H1 (cell line): ENCODE measurements around the gene MTARC1. TPM values are rescaled to one million over a fixed set of nuclear protein-coding genes. Genes with fewer than 3 reads are reported as not detected.

Source experiments
- CTCF ChIA-PET: fragments of 300-600 bp; sonication (Branson Sonifier 250); formaldehyde crosslinking; loops from one replicate; lab custom pipeline; 2021; ENCODE audit not compliant: partially characterized antibody; lab: Charles Lee
- POLR2A ChIA-PET: fragments of 300-600 bp; sonication (Branson Sonifier 250); formaldehyde crosslinking; loops from one replicate; lab custom pipeline; 2021; ENCODE audit warnings: inconsistent platforms; ENCODE audit not compliant: partially characterized antibody; lab: Charles Lee
- DNase-seq, 2 experiments: peaks; one replicate each; pipeline versions ENCODE4 v3.0.0 to v3.0.0-alpha.2; 2010 to 2022; ENCODE audit warnings: low spot score in 2 of 2, low read depth in 1 of 2, mixed read lengths in 1 of 2
- FAIRE-seq: peaks from 2 replicates; lab custom pipeline; 2011; peaks lifted over from hg19 to GRCh38; lab: Jason Lieb, UNC
- H2AFZ ChIP-seq: 2 replicates; pipeline ENCODE4 v1.8.1; 2012; ENCODE audit warnings: low read length, inconsistent platforms
- H2AK5ac ChIP-seq: 2 replicates; pipeline ENCODE4 v1.6.1; 2013; ENCODE audit warnings: low read depth, low read length
- H2BK120ac ChIP-seq: replicated peaks from 2 replicates; pipeline ENCODE3; 2013; ENCODE audit warnings: low read depth, low read length, inconsistent platforms
- H2BK12ac ChIP-seq: 2 replicates; pipeline ENCODE4 v1.6.1; 2013; ENCODE audit warnings: low read depth, low read length
- H2BK15ac ChIP-seq: 2 replicates; pipeline ENCODE4 v1.6.1; 2013; ENCODE audit warnings: low read length
- H2BK20ac ChIP-seq: 2 replicates; pipeline ENCODE4 v1.6.1; 2013; ENCODE audit warnings: low read length
- H2BK5ac ChIP-seq: 2 replicates; pipeline ENCODE4 v1.6.1; 2013; ENCODE audit warnings: low read depth, low read length
- H3K14ac ChIP-seq: 2 replicates; pipeline ENCODE4 v1.6.1; 2013; ENCODE audit warnings: inconsistent platforms; ENCODE audit not compliant: insufficient read length
- H3K18ac ChIP-seq: 2 replicates; pipeline ENCODE4 v1.6.1; 2013; ENCODE audit warnings: low read length; ENCODE audit errors: extremely low read depth
- H3K23ac ChIP-seq: 2 replicates; pipeline ENCODE4 v1.6.1; 2013; ENCODE audit warnings: inconsistent platforms; ENCODE audit not compliant: insufficient read length
- H3K23me2 ChIP-seq: 2 replicates; pipeline ENCODE4 v1.6.1; 2013; ENCODE audit warnings: low read depth, low read length
- H3K27ac ChIP-seq: 2 replicates; pipeline ENCODE4 v1.6.1; 2011; ENCODE audit warnings: low read depth, low read length, inconsistent platforms
- H3K27me3 ChIP-seq, 4 experiments: replicated peaks in 1 of 4; 1 replicate in 1 of 4; 2 replicates in 3 of 4; pipeline versions ENCODE4 v1.6.1 to v1.8.1; 2011 to 2013; ENCODE audit warnings: low read length in 3 of 4, mild to moderate bottlenecking in 3 of 4, inconsistent platforms in 2 of 4, mixed read lengths in 2 of 4, moderate library complexity in 1 of 4; ENCODE audit not compliant: control insufficient read depth in 3 of 4, insufficient read depth in 3 of 4; ENCODE audit errors: extremely low read depth in 1 of 4
- H3K36me3 ChIP-seq, 4 experiments: 2 replicates each; pipeline versions ENCODE4 v1.6.1 to v1.8.1; 2011 to 2013; ENCODE audit warnings: mild to moderate bottlenecking in 4 of 4, low read length in 3 of 4, moderate library complexity in 2 of 4, control low read depth in 1 of 4, inconsistent platforms in 1 of 4; ENCODE audit not compliant: insufficient read depth in 4 of 4, control insufficient read depth in 2 of 4
- H3K4ac ChIP-seq: replicated peaks from 2 replicates; pipeline ENCODE3; 2013; ENCODE audit warnings: low read length, low read depth, mixed read lengths, inconsistent platforms; ENCODE audit not compliant: insufficient read length
- H3K4me1 ChIP-seq, 4 experiments: replicated peaks in 1 of 4; 1 replicate in 1 of 4; 2 replicates in 3 of 4; pipeline versions ENCODE4 v1.6.1 to v1.8.1; 2011 to 2013; ENCODE audit warnings: low read length in 3 of 4, inconsistent platforms in 2 of 4, mixed read lengths in 1 of 4; ENCODE audit not compliant: insufficient read depth in 4 of 4, control insufficient read depth in 3 of 4
- H3K4me2 ChIP-seq, 2 experiments: 2 replicates each; pipeline versions ENCODE4 v1.6.1 to v1.8.1; 2011 to 2013; ENCODE audit warnings: low read depth in 2 of 2, low read length in 2 of 2, control low read depth in 1 of 2, inconsistent platforms in 1 of 2, mild to moderate bottlenecking in 1 of 2; ENCODE audit not compliant: insufficient read depth in 1 of 2
- H3K4me3 ChIP-seq, 4 experiments: fragments of 200-600, 300-600 bp in 1 of 4; sonication (generic), shearing (Covaris generic), sonication (Bioruptor Twin) in 1 of 4; 2 replicates each; pipeline versions ENCODE4 v1.5.1 to v1.8.1; 2011 to 2016; ENCODE audit warnings: low read length in 4 of 4, low read depth in 3 of 4, control low read depth in 2 of 4, inconsistent platforms in 2 of 4, mild to moderate bottlenecking in 2 of 4, mixed read lengths in 1 of 4, moderate library complexity in 1 of 4; ENCODE audit not compliant: insufficient read depth in 2 of 4; ENCODE audit errors: extremely low read depth in 1 of 4
- H3K56ac ChIP-seq: replicated peaks from 2 replicates; pipeline ENCODE3; 2013; ENCODE audit warnings: low read depth, mild to moderate bottlenecking, mixed read lengths, low read length, inconsistent platforms; ENCODE audit not compliant: insufficient read length
- H3K79me1 ChIP-seq: 2 replicates; pipeline ENCODE4 v1.6.1; 2013; ENCODE audit warnings: low read depth, low read length, control low read depth
- H3K79me2 ChIP-seq, 2 experiments: 2 replicates each; pipeline versions ENCODE4 v1.6.1 to v1.8.1; 2012 to 2013; ENCODE audit warnings: low read length in 2 of 2, mild to moderate bottlenecking in 2 of 2, inconsistent platforms in 1 of 2; ENCODE audit not compliant: insufficient read depth in 2 of 2, control insufficient read depth in 1 of 2
- H3K9ac ChIP-seq, 4 experiments: replicated peaks in 1 of 4; 1 replicate in 1 of 4; 2 replicates in 3 of 4; pipeline versions ENCODE4 v1.6.1 to v1.8.1; 2011 to 2013; ENCODE audit warnings: low read depth in 3 of 4, low read length in 3 of 4, control low read depth in 2 of 4, mild to moderate bottlenecking in 2 of 4, moderate library complexity in 2 of 4, inconsistent platforms in 1 of 4; ENCODE audit errors: extremely low read depth in 1 of 4
- H3K9me3 ChIP-seq, 2 experiments: 2 replicates each; pipeline versions ENCODE4 v1.6.1 to v1.8.1; 2012 to 2013; ENCODE audit warnings: mild to moderate bottlenecking in 2 of 2, moderate library complexity in 2 of 2, control low read depth in 1 of 2, inconsistent platforms in 1 of 2, low read depth in 1 of 2, low read length in 1 of 2, mixed read lengths in 1 of 2; ENCODE audit not compliant: insufficient read depth in 2 of 2
- H4K20me1 ChIP-seq, 2 experiments: replicated peaks in 1 of 2; 2 replicates each; pipeline versions ENCODE3 to v1.8.1; 2011 to 2013; ENCODE audit warnings: inconsistent platforms in 2 of 2, low read length in 2 of 2, mild to moderate bottlenecking in 1 of 2; ENCODE audit not compliant: insufficient read depth in 2 of 2, control insufficient read depth in 1 of 2
- H4K5ac ChIP-seq: 2 replicates; pipeline ENCODE4 v1.6.1; 2013; ENCODE audit warnings: low read length, low read depth, mixed read lengths, inconsistent platforms; ENCODE audit not compliant: insufficient read length
- H4K8ac ChIP-seq: 2 replicates; pipeline ENCODE4 v1.8.0; 2013; ENCODE audit warnings: mild to moderate bottlenecking, moderate library complexity, low read length, inconsistent platforms; ENCODE audit not compliant: insufficient read depth; ENCODE audit errors: extremely low read depth
- H4K91ac ChIP-seq: replicated peaks from 2 replicates; pipeline ENCODE3; 2013; ENCODE audit warnings: low read length, mixed read lengths, inconsistent platforms; ENCODE audit not compliant: insufficient read length
- CEBPB ChIP-seq: IDR thresholded peaks from 2 replicates; pipeline ENCODE4 v1.6.1; 2012; ENCODE audit warnings: low read depth, low read length
- E2F6 ChIP-seq: IDR thresholded peaks from 2 replicates; pipeline ENCODE4 v1.6.1; 2012; ENCODE audit warnings: inconsistent platforms
- FOSL1 ChIP-seq: IDR thresholded peaks from 2 replicates; pipeline ENCODE4 v1.6.1; 2011; ENCODE audit warnings: mild to moderate bottlenecking, low read depth, low read length, moderate library complexity; ENCODE audit not compliant: insufficient read depth
- HDAC6 ChIP-seq: IDR thresholded peaks from one replicate; pipeline ENCODE4 v1.7.1; 2012; ENCODE audit warnings: low read depth, mild to moderate bottlenecking, inconsistent platforms, low read length, moderate library complexity
- JUN ChIP-seq: IDR thresholded peaks from 2 replicates; pipeline ENCODE4 v1.6.1; 2011; ENCODE audit warnings: low read depth, mild to moderate bottlenecking, improper control_type of control experiment, low read length
- JUND ChIP-seq: IDR thresholded peaks from 2 replicates; pipeline ENCODE4 v1.6.1; 2011; ENCODE audit warnings: mild to moderate bottlenecking, improper control_type of control experiment, low read length
- MAFK ChIP-seq: IDR thresholded peaks from 2 replicates; pipeline ENCODE4 v1.6.1; 2012; ENCODE audit warnings: low read depth, mild to moderate bottlenecking, improper control_type of control experiment, low read length
- PHF8 ChIP-seq: fragments of 200-600 bp; sonication (generic); conservative IDR thresholded peaks from 2 replicates; pipeline ENCODE4 v1.7.1; 2012; ENCODE audit warnings: low read depth, mild to moderate bottlenecking, inconsistent platforms, low read length, moderate library complexity
- POLR2A ChIP-seq, 2 experiments: IDR thresholded peaks; 1 replicate in 1 of 2; 2 replicates in 1 of 2; pipeline ENCODE4 v1.6.1; 2011; ENCODE audit warnings: low read depth in 2 of 2, low read length in 2 of 2, mild to moderate bottlenecking in 2 of 2; ENCODE audit errors: control extremely low read depth in 1 of 2
- SIRT6 ChIP-seq: IDR thresholded peaks from one replicate; pipeline ENCODE4 v1.7.1; 2012; ENCODE audit warnings: low read length, inconsistent platforms
- SP2 ChIP-seq: IDR thresholded peaks from 2 replicates; pipeline ENCODE4 v1.6.1; 2012; ENCODE audit warnings: mild to moderate bottlenecking, low read length, inconsistent platforms
- TAF1 ChIP-seq: IDR thresholded peaks from 2 replicates; pipeline ENCODE4 v1.6.1; 2011; ENCODE audit warnings: mild to moderate bottlenecking, low read depth, low read length
- TAF7 ChIP-seq: optimal IDR thresholded peaks from 2 replicates; pipeline ENCODE3; 2011; ENCODE audit warnings: low read depth, mild to moderate bottlenecking, inconsistent platforms, low read length, moderate library complexity, borderline replicate concordance
- WGBS, 2 experiments: shearing (Covaris generic) in 1 of 2; methylation state at CpG; one replicate each; pipeline versions ENCODE4 v1.1.6 to v1.1.7; 2013 to 2015; ENCODE audit warnings: low lambda C conversion rate in 2 of 2, mixed read lengths in 2 of 2, inconsistent platforms in 1 of 2, low coverage in 1 of 2, missing lambda C conversion rate in 1 of 2; ENCODE audit not compliant: insufficient replicate concordance in 2 of 2, insufficient coverage in 1 of 2, insufficient read length in 1 of 2; ENCODE audit errors: extremely low coverage in 1 of 2, missing lambda C conversion rate in 1 of 2; 5-methylcytosine and 5-hydroxymethylcytosine counted together
- polyA plus RNA-seq, 7 experiments: library from polyadenylated mRNA; depleted of rRNA in 3 of 7; stranded (reverse) in 5 of 7; unstranded in 2 of 7; fragments of >200 nt in 5 of 7; fragments of 200-250 nt in 2 of 7; gene quantifications; 1 replicate in 5 of 7; 2 replicates in 1 of 7; 4 replicates in 1 of 7; pipeline versions ENCODE4 v1.2.1 to v1.2.3, GENCODE V29; 2011 to 2013; ENCODE audit warnings: missing spikeins in 2 of 7, mixed read lengths in 2 of 7
- total RNA-seq: library from RNA; stranded (reverse); fragmentation: NEBNext Ultra II Directional; extraction: Animal tissue kit (Norgen Biotek cat#: 25700); gene quantifications from 2 replicates; pipeline ENCODE4 v1.2.1, GENCODE V29; 2021

The MTARC1 gene
- total and polyA plus RNA-seq, 2 of the 8 experiments (the other 6 are each of a cell fraction or from before 2014, with no cell fraction given) = 17.2 to 46.2 TPM

DNA sequence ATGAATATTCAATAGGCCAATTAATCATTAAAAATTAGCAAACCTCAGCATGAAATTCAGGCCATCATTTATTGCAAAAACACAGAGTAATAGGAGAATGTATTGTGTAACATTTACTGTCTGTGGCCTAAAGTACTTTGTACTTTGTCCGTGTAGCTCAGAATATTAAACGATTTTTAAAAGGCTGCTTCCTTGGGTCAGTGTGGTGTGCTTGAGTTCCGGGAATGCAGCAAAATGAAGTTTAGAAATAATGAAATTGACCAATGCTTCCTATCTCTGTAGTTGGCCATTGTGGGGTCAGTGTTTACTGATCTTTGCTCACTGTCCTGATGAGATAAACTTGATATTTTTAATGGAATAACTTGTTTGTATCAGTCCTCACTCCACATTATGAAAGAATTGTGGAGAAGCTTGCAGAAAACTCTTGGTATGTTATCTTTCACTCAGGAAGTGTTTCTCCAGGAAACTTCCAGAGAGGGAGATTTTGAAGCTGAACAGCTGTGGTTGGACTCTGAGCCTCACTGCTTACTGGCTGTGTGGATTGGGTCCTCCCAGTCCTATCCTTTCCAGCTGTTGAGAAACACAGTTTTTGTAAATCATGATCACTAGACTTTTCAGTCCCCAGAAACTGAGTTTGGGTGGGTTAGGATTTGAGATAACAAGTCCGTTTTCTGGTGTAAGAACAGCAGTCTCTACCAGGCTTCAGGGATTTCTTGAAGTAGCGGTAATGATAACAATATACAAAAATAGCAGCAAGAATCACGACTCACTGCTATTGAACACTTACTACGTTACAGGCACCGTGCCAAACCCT, 19.2 kb upstream of the MTARC1 start:
- H3K4ac ChIP-seq = no peak overlapping the region
- H3K18ac ChIP-seq = no peak overlapping the region
- H4K20me1 ChIP-seq = no peaks in the 10 kb centered on the region
- H3K27ac ChIP-seq = no peak overlapping the region
- no peak overlapping the region for H2AK5ac ChIP-seq
- H2BK20ac ChIP-seq = no peak overlapping the region
- ChIA-PET POLR2A (no interaction called here), CTCF (no interaction called here)
- no peaks in the 10 kb centered on the region for H3K23me2 ChIP-seq
- H3K4me2 ChIP-seq = no peak overlapping the region
- no peak for TF ChIP-seq MAFK
- no peak for TF ChIP-seq TAF7
- no peak for TF ChIP-seq FOSL1
- no peak for TF ChIP-seq JUN
- TF ChIP-seq JUND = no peak
- no peak for TF ChIP-seq PHF8
- no peak for TF ChIP-seq HDAC6
- no peak for TF ChIP-seq CEBPB
- TF ChIP-seq POLR2A (IDR thresholded peaks at IDR 0.05; ENCODE audit: control extremely low read depth in 1 of 2, low read depth in 2 of 2, low read length in 2 of 2) = no peak
- TF ChIP-seq TAF1 = no peak
- no peak for TF ChIP-seq SIRT6
- TF ChIP-seq E2F6 = no peak
- TF ChIP-seq SP2 = no peak
- no peaks in the 10 kb centered on the region for H3K79me2 ChIP-seq
- DNase-seq (no peak), FAIRE-seq (no peak)
- H3K9ac ChIP-seq = no peak overlapping the region
- no peaks in the 10 kb centered on the region for H3K27me3 ChIP-seq
- H2BK15ac ChIP-seq = no peak overlapping the region
- no peak overlapping the region for H3K56ac ChIP-seq
- no peak overlapping the region for H2BK120ac ChIP-seq
- H4K5ac ChIP-seq = no peak overlapping the region
- H3K4me1 ChIP-seq = no peaks in the 10 kb centered on the region
- H4K91ac ChIP-seq = no peak overlapping the region
- no peak overlapping the region for H2BK12ac ChIP-seq
- WGBS, 2 experiments = 91% methylated on average over 8 of the region's 8 CpGs; no CpG with 5 or more reads in 1 of the 2 experiments
- no peak overlapping the region for H3K14ac ChIP-seq
- no peaks in the 10 kb centered on the region for H3K9me3 ChIP-seq
- no peak overlapping the region for H3K23ac ChIP-seq
- no peaks in the 10 kb centered on the region for H3K79me1 ChIP-seq
- no peak overlapping the region for H3K4me3 ChIP-seq
- no peak overlapping the region for H2AFZ ChIP-seq
- no peak overlapping the region for H2BK5ac ChIP-seq
- H3K36me3 ChIP-seq = no peaks in the 10 kb centered on the region
- no peak overlapping the region for H4K8ac ChIP-seq
